GM12874 (cell line): ENCODE data around the gene TMIGD3.

ENCODE experiments used
- CTCF ChIP-seq: IDR thresholded peaks from 2 replicates; pipeline ENCODE4 v1.5.1; 2011; ENCODE audit warnings: low read depth, mild to moderate bottlenecking, control low read depth, low read length, moderate library complexity; ENCODE audit not compliant: insufficient read depth

The TMIGD3 gene

GRCh38 chr1:111481387-111482221, 21.8 kb downstream of the TMIGD3 start:
- TF ChIP-seq CTCF: peak; percentile 76

- no peak for TF ChIP-seq CTCF
Measured at GRCh38 chr1:111480674-111481073, 22.8 kb downstream of the TMIGD3 start.

- TF ChIP-seq CTCF: no peak
Measured at GRCh38 chr1:111476761-111477309, 26.6 kb downstream of the TMIGD3 start.

GRCh38 chr1:111476214-111476613, 27.2 kb downstream of the TMIGD3 start:
- no peak for TF ChIP-seq CTCF

GRCh38 chr1:111475701-111476100, 27.7 kb downstream of the TMIGD3 start:
- no peak for TF ChIP-seq CTCF

- TF ChIP-seq CTCF: no peak
Measured at GRCh38 chr1:111474521-111474920, 28.9 kb downstream of the TMIGD3 start.

GRCh38 chr1:111474106-111474505, 29.3 kb downstream of the TMIGD3 start:
- TF ChIP-seq CTCF: no peak
